HG03097 (cell line): Measurements from ENCODE around the gene ENG.
"Not testable (repeated sequence)": the region's sequence is repeated elsewhere in the genome, so short reads cannot be mapped to it uniquely, and the experiment has no call there.

Experiments
- ATAC-seq: cut with Tn5 transposase; IDR thresholded peaks from one replicate; pipeline ENCODE4 v1.9.1; 2021; ENCODE audit not compliant: unreplicated experiment, low FRiP score

Gene ENG

GRCh38 chr9:127796225-127796813 is 58.1 kb downstream of the ENG start:
- ATAC-seq = no peak

- no peak for ATAC-seq
Observed at GRCh38 chr9:127794001-127794791, 60.3 kb downstream of the ENG start.

DNA sequence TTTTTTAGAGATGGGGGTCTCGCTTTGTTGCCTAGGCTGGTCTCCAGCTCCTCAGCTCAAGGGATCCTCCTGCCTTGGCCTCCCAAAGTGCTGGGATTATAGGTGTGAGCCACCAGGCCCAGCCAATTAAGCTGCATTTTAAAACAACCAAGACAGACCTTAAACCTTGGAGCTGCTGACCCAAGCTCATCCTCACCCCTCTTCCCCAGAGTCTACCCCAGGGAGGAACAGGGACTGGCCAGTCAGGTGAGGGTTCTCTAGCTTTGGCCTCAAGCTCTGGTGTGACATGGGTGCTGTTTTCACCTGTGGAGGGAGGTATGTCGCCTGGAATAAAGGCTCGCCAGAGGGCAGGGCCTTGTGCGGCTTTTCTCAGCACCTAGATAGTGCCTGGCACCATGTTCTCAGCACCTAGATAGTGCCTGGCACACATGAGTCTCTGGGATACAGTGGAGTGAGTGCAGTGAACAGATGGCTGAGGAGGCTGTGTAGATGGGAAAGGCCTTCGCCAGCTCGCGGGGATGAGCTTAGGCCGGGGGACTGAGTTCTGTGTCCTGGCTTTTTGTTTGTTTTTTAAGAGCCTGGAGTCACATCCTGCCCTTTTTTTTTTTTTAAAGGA is 61.3 kb downstream of the ENG start:
- ATAC-seq = no peak

GRCh38 chr9:127792417-127793031 is 61.9 kb downstream of the ENG start:
- no peak for ATAC-seq

DNA sequence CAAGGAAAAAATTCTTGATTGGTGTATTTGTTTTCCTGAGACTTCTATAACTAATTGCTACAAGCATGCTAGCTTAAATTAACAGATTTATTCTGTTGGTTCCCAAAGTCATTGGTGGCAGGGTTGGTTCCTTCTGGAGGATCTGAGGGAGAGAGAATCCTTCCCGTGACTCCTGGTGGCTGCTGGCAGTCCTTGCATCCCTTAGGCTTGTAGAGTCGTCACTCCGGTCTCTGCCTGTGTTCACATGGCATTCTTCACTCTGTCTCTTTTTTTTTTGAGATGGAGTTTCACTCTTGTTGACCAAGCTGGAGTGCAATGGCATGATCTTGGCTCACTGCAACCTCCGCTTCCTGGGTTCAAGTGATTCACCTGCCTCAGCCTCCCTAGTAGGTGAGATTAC is 63.4 kb downstream of the ENG start:
- no peak for ATAC-seq

DNA sequence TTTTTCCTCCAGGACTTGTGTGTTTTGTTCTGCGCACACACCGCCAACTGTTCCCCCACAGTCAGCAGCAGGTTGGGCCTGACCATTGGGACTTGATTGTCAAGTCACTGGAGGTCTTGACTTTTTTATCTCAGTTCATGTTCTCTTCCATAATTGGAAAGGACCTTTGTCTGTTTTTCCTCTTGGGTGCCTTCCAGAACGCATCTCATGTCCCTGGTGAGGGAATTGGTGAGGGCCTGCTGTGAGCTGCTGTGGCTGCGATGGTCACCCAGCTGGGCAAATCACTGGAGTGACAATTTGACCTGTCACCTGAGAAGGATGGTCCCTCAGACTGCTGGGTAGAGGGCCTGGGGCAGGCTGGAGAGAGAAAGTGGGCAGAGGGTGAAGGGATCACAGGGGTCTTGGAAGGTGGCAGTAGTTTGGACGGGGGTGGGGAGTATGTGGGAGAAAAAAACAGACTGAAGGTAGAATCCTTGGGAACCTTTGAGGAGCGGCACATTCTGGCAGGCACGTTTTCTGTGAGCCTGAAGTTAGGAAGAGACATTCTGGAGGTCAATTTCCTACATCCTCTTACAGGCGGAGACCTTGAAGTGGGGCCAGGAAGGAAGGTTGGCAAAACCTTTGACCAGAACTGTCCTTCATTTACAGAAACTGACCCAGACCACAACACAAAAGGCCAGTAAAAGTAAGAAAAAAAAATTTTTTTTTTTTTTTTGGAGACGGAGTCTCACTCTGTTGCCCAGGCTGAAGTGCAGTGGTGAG is 64.2 kb downstream of the ENG start:
- ATAC-seq = no peak

DNA sequence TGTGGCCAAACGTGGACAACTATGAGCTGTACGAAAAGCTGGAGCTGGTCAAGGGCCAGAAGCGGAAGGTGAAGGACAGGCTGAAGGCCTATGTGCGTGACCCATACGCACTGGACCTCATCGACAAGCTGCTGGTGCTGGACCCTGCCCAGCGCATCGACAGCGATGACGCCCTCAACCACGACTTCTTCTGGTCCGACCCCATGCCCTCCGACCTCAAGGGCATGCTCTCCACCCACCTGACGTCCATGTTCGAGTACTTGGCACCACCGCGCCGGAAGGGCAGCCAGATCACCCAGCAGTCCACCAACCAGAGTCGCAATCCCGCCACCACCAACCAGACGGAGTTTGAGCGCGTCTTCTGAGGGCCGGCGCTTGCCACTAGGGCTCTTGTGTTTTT is 65.3 kb downstream of the ENG start:
- no peak for ATAC-seq

DNA sequence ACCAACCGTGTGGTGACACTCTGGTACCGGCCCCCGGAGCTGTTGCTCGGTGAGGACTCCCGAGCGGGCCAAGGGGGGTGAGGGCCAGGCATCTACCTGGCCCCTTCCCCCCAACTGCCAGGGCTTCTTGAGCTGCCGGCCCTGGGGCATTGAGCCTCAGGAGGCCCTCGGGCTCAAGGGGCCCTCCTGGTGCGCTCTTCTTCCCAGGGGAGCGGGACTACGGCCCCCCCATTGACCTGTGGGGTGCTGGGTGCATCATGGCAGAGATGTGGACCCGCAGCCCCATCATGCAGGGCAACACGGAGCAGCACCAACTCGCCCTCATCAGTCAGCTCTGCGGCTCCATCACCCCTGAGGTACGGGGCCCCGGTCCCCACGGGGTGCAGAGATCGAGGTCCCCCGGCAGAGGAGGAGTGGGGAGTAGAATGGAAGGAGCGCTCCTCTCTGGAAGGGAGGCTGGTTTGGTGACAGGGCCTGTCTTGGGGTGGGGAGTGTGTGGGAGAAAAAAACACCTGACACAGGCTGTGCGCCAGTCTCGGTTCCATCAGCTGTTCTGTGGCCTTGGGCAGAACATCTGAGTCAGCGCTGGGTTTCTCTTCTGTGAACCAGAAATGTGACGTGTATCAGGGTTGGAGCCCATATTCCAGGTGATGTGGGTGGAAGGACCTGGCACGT is 66.0 kb downstream of the ENG start:
- ATAC-seq = no peak

DNA sequence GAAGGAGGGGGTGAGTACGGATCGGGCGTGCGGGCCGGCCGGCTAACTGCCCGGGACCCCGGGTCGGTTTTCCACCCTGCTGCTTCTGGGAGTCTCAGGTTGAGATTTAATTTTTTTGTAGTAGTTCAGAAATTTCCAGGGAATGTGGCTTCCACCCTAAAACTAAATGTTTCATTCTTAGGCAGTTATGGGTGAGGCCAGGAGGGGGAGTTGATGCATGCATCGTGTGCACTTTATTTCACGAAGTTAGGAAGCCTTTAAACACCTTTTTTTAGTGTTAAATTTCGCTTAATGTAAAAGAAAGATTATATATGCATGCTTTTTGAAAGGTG is 67.7 kb downstream of the ENG start:
- ATAC-seq = no peak

GRCh38 chr9:127785933-127786772 is 68.3 kb downstream of the ENG start, which contains the start of gene CDK9:
TSS of gene CDK9 (plus strand) at chr9:127786034. CDS start at chr9:127786149, 115 bp downstream.
- peak; percentile 53 for ATAC-seq

DNA sequence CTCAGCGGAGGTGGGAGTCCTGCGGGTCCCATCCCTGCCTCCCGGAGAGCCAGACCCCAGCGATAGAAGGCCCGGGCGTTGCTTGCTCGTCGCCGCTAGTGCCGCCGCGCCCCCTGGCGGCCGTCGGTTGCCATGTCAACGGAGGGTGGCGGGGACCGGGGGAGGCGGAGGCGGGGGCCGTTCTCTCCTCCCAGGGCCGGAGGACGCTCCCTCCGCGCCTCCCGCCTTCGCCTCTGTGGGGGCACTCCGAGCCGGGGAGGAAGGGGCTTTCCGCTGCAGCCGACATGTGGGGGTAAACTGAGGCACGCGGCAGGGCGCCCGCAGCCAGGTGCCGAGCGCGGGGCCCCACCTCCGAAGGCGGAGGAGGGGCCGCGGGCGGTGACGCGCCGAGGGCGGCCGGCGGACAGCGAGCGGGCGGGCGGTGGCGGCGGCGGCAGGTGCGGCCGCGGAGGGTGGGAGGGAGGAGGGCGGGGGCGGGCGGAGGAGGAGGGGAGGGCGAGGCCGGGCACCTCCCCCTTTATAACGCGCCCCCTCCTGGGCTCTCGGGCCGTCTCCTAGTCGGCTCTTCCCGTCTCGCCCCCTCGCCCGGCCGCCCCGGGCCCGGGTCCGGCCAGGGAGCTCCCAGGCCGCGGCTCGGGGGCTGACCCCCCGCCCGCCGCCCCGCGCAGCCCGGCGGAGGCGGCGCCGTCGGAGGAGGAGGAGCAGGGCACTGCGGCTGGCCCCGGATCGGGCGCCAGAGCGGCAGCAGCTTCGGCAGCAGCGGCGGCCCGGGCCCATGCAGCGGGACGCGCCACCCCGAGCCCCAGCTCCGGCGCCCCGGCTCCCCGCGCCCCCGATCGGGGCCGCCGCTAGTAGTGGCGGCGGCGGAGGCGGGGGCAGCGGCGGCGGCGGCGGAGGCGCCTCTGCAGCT is 69.2 kb downstream of the ENG start:
- ATAC-seq = peak; percentile 45

GRCh38 chr9:127783111-127784008 is 71.1 kb downstream of the ENG start:
- no peak for ATAC-seq

DNA sequence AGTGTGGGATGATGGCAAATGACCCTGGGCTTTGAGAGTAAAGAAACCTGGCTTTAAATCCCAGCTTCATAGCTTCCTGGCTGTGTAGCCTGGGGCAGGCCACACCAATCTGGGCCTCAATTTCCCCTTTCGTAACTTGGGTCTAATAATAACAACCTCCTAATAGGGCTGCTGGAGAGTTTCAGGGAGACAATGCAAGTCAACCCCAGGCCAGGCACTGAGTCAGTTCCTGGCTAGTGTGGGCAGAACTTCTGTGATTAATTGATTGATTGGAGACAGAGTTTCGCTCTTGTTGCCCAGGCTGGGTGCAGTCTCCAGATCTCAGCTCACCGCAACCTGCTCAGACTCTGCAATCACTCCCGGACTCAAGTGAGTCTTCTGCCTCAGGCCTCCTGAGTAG is 72.7 kb downstream of the ENG start:
- ATAC-seq = no peak

GRCh38 chr9:127780909-127781308 is 73.5 kb downstream of the ENG start:
- not testable (repeated sequence) for ATAC-seq

DNA sequence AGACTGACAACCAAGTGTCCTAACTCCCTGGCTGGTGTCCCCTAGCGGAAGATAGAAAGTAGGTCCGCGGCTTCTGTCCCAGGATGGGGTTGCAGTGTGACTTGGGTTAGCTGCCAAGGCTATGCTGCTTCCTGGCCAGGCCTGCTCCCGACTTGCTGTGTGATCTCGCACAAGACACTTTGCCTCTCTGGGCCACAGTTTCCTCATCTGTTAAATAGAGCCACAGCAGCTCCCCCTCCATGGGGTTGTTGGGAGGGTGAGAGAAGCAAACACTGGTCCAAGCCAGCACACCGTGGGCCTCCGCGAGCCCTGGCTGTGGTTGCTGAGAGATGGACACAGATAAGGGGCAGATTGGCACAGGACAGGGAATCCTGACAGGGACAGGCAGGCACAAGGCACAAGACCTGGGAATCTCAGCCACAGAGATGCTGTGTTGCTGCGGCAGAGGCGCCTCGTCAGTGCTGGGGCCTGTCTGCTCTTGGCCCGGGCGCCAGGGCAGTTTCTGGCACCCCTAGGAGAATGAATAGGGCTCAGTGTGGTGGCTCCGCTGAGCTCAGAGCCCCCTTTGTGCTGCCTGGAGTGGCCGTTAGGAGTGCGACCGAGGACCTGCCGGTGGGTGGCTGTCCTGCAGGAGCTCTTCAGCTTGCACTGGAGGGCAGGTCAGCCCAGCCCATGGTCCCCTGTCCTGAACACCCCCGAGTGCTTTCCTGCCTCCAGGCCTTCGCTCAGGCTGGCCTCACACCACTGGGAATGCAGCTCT is 74.2 kb downstream of the ENG start:
- ATAC-seq = no peak

DNA sequence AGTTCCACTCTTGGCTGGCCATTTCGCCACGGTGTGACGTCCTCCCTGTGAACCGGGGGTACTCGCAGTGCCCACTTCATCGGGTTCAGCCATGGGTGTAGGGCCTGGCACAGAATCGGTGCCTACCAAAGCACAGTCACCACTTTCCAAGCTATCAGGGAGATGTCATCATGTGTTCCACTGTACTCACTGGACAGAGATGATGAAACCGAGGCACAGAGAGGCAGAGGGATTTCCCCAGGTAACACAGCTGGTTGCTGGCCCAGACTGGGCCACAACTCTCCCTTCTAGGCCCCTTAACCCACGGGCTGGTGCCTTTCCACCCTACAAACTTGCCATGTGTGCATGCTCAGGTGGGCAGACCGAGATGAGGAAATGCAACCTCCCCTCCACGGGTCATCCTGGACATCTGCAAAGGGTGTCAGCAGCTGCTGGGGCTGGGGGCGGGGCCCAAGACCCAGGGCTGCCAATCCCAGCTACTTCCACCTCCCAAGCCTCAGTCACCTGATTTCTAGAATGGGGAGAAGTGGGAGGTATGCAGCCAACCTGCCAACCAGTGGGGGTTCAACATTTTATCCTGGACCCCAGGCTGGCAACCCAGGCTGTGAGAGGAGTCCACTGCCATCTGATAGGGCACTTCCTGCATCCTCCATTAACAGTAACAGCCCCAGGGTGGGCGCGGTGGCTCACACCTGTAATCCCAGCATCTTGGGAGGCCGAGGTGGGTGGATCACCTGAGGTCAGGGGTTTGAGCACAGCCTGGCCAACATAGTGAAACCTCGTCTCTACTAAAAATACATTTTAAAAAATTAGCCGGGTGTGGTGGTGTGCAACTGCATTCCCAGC is 75.1 kb downstream of the ENG start:
- no peak for ATAC-seq
